OCI-LY7 (cell line): Measurements from ENCODE around the gene DOK4.

ENCODE experiments used
- CTCF ChIP-seq: fragments of 200-600 bp; sonication (generic); conservative IDR thresholded peaks from 2 replicates; pipeline ENCODE4 v1.5.1; 2014; ENCODE audit warnings: mild to moderate bottlenecking, antibody characterized with exemption, low read length, moderate library complexity, mixed read lengths
- EZH2phosphoT487 ChIP-seq: fragments of 200-600 bp; sonication (generic); IDR thresholded peaks from 2 replicates; pipeline ENCODE4 v1.6.1; 2018; ENCODE audit warnings: low read depth, borderline replicate concordance, mild to moderate bottlenecking, mixed run types, antibody characterized with exemption, low read length, moderate library complexity, mixed read lengths

GRCh38 chr16:57427824-57428223 is 58.5 kb downstream of the DOK4 start:
- no peak for TF ChIP-seq EZH2phosphoT487
- TF ChIP-seq CTCF = no peak
